Fibroblast of villous mesenchyme (primary cell): ENCODE results near the gene ERMARD. TPM values are rescaled to one million over a fixed set of nuclear protein-coding genes. Genes with fewer than 3 reads are reported as not detected.

Experiments used
- DNase-seq: peaks from one replicate; pipeline ENCODE4 v3.0.0-alpha.2; 2010; ENCODE audit warnings: low read depth
- H3K4me3 ChIP-seq: 2 replicates; pipeline ENCODE4 v1.5.1; 2011; ENCODE audit warnings: low read depth, mild to moderate bottlenecking, low read length
- total RNA-seq: library from RNA; depleted of rRNA; stranded (reverse); fragments of >200 nt; gene quantifications from 2 replicates; pipeline ENCODE4 v1.2.3, GENCODE V29; 2012
- TF ChIP-seq, protein P1 (sequence below): IDR thresholded peaks from 2 replicates; pipeline ENCODE4 v1.5.1; 2012; ENCODE audit warnings: low read depth, mild to moderate bottlenecking, low read length; ENCODE audit not compliant: insufficient read depth

Gene ERMARD
- total RNA-seq, 1 donor, result 28.5 TPM

- no peak overlapping the region for H3K4me3 ChIP-seq
- TF ChIP-seq, protein P1, sequence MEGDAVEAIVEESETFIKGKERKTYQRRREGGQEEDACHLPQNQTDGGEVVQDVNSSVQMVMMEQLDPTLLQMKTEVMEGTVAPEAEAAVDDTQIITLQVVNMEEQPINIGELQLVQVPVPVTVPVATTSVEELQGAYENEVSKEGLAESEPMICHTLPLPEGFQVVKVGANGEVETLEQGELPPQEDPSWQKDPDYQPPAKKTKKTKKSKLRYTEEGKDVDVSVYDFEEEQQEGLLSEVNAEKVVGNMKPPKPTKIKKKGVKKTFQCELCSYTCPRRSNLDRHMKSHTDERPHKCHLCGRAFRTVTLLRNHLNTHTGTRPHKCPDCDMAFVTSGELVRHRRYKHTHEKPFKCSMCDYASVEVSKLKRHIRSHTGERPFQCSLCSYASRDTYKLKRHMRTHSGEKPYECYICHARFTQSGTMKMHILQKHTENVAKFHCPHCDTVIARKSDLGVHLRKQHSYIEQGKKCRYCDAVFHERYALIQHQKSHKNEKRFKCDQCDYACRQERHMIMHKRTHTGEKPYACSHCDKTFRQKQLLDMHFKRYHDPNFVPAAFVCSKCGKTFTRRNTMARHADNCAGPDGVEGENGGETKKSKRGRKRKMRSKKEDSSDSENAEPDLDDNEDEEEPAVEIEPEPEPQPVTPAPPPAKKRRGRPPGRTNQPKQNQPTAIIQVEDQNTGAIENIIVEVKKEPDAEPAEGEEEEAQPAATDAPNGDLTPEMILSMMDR, result no peak
- DNase-seq, result no peak
Observed at GRCh38 chr6:169775321-169775720, 23.9 kb downstream of the ERMARD start.

DNA sequence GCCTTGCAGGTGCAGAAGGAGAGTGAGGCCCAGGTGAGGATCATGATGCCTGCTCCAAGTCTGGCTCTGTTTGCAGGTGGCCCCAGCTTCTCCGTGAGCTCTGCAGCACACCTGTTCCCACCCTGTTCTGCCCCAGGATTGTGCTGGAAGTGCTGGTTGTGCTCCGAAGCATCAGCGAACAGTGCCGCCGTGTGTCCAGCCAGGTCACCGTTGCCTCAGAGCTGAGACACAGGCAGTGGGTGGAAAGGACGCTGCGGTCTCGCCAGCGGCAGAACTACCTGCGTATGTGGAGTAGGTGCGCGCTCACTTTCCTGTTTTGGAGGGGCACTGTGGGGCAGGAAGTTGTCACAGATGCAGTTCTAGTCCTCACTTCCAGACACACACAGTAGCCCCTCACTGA lies 25.0 kb downstream of the ERMARD start:
- no peak for DNase-seq
- TF ChIP-seq, protein P1, result no peak
- H3K4me3 ChIP-seq, result no peak overlapping the region

GRCh38 chr6:169777896-169778295 lies 26.5 kb downstream of the ERMARD start:
- no peak overlapping the region for H3K4me3 ChIP-seq
- no peak for DNase-seq
- TF ChIP-seq, protein P1, result no peak

DNA sequence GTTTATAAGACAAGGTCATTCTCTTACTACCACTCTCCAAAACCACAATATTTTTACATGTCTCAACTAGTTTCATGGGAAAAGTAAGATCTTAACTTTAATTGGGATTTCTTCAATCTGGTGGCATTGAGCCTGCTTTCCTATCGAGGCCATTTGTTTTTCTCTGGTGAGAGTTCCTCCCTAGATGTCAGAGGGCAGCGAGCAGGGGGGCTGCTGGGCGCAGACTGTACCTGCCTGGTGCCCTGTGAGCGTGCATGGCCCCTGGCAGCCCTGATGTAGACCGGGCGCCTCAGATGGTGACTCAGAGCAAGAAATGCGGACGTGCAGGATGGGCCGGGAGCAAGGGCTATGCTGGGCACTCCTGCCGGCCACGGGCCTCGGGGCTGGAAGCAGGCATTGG lies 27.2 kb downstream of the ERMARD start:
- TF ChIP-seq, protein P1, result no peak
- DNase-seq, result no peak
- H3K4me3 ChIP-seq, result no peak overlapping the region

- no peak for DNase-seq
- TF ChIP-seq, protein P1, result no peak
- H3K4me3 ChIP-seq, result no peak overlapping the region
Observed at GRCh38 chr6:169779092-169779815, 27.8 kb downstream of the ERMARD start.

DNA sequence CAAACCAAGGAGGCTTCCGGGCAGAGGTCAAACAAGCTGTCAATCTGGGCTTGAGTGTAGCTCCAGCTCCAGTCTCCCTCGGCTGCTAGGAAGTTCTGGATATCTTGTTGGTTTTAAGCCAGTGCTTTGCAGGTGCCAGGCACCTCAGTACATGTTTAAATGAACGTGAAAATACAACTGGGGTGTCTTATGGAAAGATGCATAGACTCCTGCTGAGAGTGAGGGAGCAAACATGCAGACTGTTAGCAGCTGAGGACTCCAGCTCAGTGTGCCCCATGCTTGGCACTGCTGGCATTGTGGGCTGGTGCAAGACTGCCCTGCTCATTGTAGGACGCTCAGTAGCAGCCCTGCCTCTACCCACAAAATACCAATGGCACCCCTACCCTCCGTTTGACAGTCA lies 28.5 kb downstream of the ERMARD start:
- DNase-seq, result no peak
- TF ChIP-seq, protein P1, result no peak
- H3K4me3 ChIP-seq, result no peak overlapping the region
